ENCODE measurements around the gene INKA2. TPM values are rescaled to one million over a fixed set of nuclear protein-coding genes. Genes with fewer than 3 reads are reported as not detected.

The INKA2 gene
- polyA plus RNA-seq, 1 of the 3 experiments (the other 2 are of a cell fraction) = 1.1 TPM

- ChIA-PET POLR2A (no interaction called here), CTCF (interaction anchor here (1.3 kb wide), 1 partner anchor 10 kb away, joined by 13 read pairs; no protein-coding TSS in a partner anchor)
- WGBS (ENCODE audit: low lambda C conversion rate) = 44% methylated on average over 2 of the region's 2 CpGs
- no peaks in the 10 kb centered on the region for H3K9me3 ChIP-seq
- H2AFZ ChIP-seq (ENCODE audit: low read depth) = no peak overlapping the region
- H3K4me1 ChIP-seq (ENCODE audit: control insufficient read depth in 1 of 2, insufficient read depth in 2 of 2, low read depth in 1 of 2, low read length in 1 of 2) = no peaks in the 10 kb centered on the region
- no peak for DNase-seq
- no peak overlapping the region for H3K4me2 ChIP-seq
- no peaks in the 10 kb centered on the region for H3F3A ChIP-seq (replicated peaks; ENCODE audit: insufficient read depth)
- TF ChIP-seq JUND (IDR thresholded peaks at IDR 0.05) = no peak
- no peak for TF ChIP-seq TCF12 (IDR thresholded peaks at IDR 0.05)
- no peak for TF ChIP-seq GABPA (IDR thresholded peaks at IDR 0.05; ENCODE audit: low read depth)
- no peak for TF ChIP-seq RCOR1 (IDR thresholded peaks at IDR 0.05; ENCODE audit: low read length)
- TF ChIP-seq FOXJ3 (CRISPR knock-in tag; IDR thresholded peaks at IDR 0.05) = no peak
- TF ChIP-seq POLR2AphosphoS5 (IDR thresholded peaks at IDR 0.05; ENCODE audit: low read depth, low read length) = no peak
- TF ChIP-seq RXRA (IDR thresholded peaks at IDR 0.05; ENCODE audit: borderline replicate concordance, low read depth) = no peak
- TF ChIP-seq CTCF (IDR thresholded peaks at IDR 0.05) = no peak
- no peak for TF ChIP-seq FOXM1 (IDR thresholded peaks at IDR 0.05; ENCODE audit: low read depth)
- no peak for TF ChIP-seq YY1 (IDR thresholded peaks at IDR 0.05; ENCODE audit: low read depth)
- TF ChIP-seq RAD21 (IDR thresholded peaks at IDR 0.05; ENCODE audit: low read length) = no peak
- no peak for TF ChIP-seq RFX5 (IDR thresholded peaks at IDR 0.05; ENCODE audit: low read length)
- no peak for TF ChIP-seq TEAD4 (IDR thresholded peaks at IDR 0.05; ENCODE audit: borderline replicate concordance, insufficient read depth)
- no peak for TF ChIP-seq NRF1 (IDR thresholded peaks at IDR 0.05; ENCODE audit: low read depth, low read length)
- no peak for TF ChIP-seq PBX3 (IDR thresholded peaks at IDR 0.05)
- TF ChIP-seq FOSL2 (IDR thresholded peaks at IDR 0.05; ENCODE audit: borderline replicate concordance, low read depth) = no peak
- no peak for TF ChIP-seq IRF3 (IDR thresholded peaks at IDR 0.05; ENCODE audit: low read depth, low read length)
- H3K36me3 ChIP-seq (replicated peaks in 1 of 2; ENCODE audit: control insufficient read depth in 1 of 2, insufficient read depth in 2 of 2, low read length in 1 of 2) = no peaks in the 10 kb centered on the region
- no peaks in the 10 kb centered on the region for H4K20me1 ChIP-seq (ENCODE audit: insufficient read depth)
- H3K9me2 ChIP-seq = no peaks in the 10 kb centered on the region
- H3K27me3 ChIP-seq (ENCODE audit: insufficient read depth) = no peaks in the 10 kb centered on the region
- H3K79me2 ChIP-seq (ENCODE audit: insufficient read depth) = no peaks in the 10 kb centered on the region
- H3K27ac ChIP-seq (ENCODE audit: low read depth in 2 of 2, low read length in 1 of 2) = no peak overlapping the region
- no peak overlapping the region for H3K9ac ChIP-seq
- no peak overlapping the region for H3K4me3 ChIP-seq (ENCODE audit: low read depth in 2 of 2, low read length in 1 of 2)
Measured at GRCh38 chr1:111779546-111779945, 40.4 kb upstream of the INKA2 start.
